Panc1 (cell line): ENCODE measurements around the gene DIP2C. TPM values are rescaled to one million over a fixed set of nuclear protein-coding genes. Genes with fewer than 3 reads are reported as not detected.

Experiments used
- ATAC-seq: fragments of 200-7000 bp; cut with Tn5 transposase; 2 replicates; pipeline ENCODE4 v1.9.1; 2020; ENCODE audit warnings: mild to moderate bottlenecking, moderate library complexity
- BruUV-seq: library from RNA; stranded (reverse); fragments of 400-500 nt; replicated peaks from 2 replicates; lab custom pipeline; 2021; lab: Mats Ljungman, UMichigan
- CTCF ChIA-PET: fragments of 300-600 bp; sonication (Branson Sonifier 250); formaldehyde crosslinking; loops from one replicate; lab custom pipeline; 2022; ENCODE audit warnings: antibody characterized with exemption; lab: Charles Lee
- POLR2A ChIA-PET: fragments of 300-600 bp; sonication (Branson Sonifier 250); formaldehyde crosslinking; loops from one replicate; lab custom pipeline; 2022; ENCODE audit warnings: antibody characterized with exemption; lab: Charles Lee
- DNase-seq: peaks from one replicate; pipeline ENCODE4 v3.0.0-alpha.2; 2010; ENCODE audit warnings: low read depth, low spot score
- H3K27ac ChIP-seq: 2 replicates; pipeline ENCODE4 v1.5.1; 2011; ENCODE audit warnings: mild to moderate bottlenecking, low read length, inconsistent platforms
- H3K27me3 ChIP-seq: fragments of 200-500 bp; sonication (Bioruptor generic); 2 replicates; pipeline ENCODE4 v1.6.0; 2014; ENCODE audit warnings: low read length, inconsistent platforms; ENCODE audit not compliant: control insufficient read depth, insufficient read depth
- H3K36me3 ChIP-seq: fragments of 200-500 bp; sonication (Bioruptor generic); 2 replicates; pipeline ENCODE4 v1.5.1; 2014; ENCODE audit warnings: inconsistent platforms, mild to moderate bottlenecking, low read length, moderate library complexity; ENCODE audit not compliant: control insufficient read depth, insufficient read depth
- H3K4me1 ChIP-seq: 2 replicates; pipeline ENCODE4 v1.5.1; 2011; ENCODE audit warnings: inconsistent platforms, mild to moderate bottlenecking, low read length, moderate library complexity; ENCODE audit not compliant: control insufficient read depth, insufficient read depth
- H3K4me3 ChIP-seq, 2 experiments: 2 replicates each; pipeline ENCODE4 v1.5.1; 2011 to 2012; ENCODE audit warnings: low read depth in 2 of 2, low read length in 2 of 2, mild to moderate bottlenecking in 2 of 2, inconsistent platforms in 1 of 2, moderate library complexity in 1 of 2
- H3K9me3 ChIP-seq: fragments of 200-500 bp; sonication (Bioruptor generic); 2 replicates; pipeline ENCODE4 v1.5.1; 2014; ENCODE audit warnings: low read depth, mild to moderate bottlenecking, inconsistent platforms, low read length, moderate library complexity; ENCODE audit not compliant: control insufficient read depth, insufficient read depth
- CTCF ChIP-seq: fragments of 450-650 bp; IDR thresholded peaks from 2 replicates; pipeline ENCODE4 v1.5.1; 2017; ENCODE audit warnings: mild to moderate bottlenecking
- POLR2AphosphoS5 ChIP-seq: IDR thresholded peaks from 2 replicates; pipeline ENCODE4 v1.6.1; 2012; ENCODE audit warnings: mild to moderate bottlenecking, low read depth, low read length, moderate library complexity
- REST ChIP-seq, 2 experiments: IDR thresholded peaks; 2 replicates each; pipeline ENCODE4 v1.6.1; 2011 to 2012; ENCODE audit warnings: low read depth in 2 of 2, control low read depth in 1 of 2, low read length in 1 of 2, mild to moderate bottlenecking in 1 of 2, moderate library complexity in 1 of 2; ENCODE audit not compliant: insufficient read depth in 1 of 2
- SIN3A ChIP-seq: IDR thresholded peaks from 2 replicates; pipeline ENCODE4 v1.6.1; 2012; ENCODE audit warnings: low read depth, mild to moderate bottlenecking, low read length, moderate library complexity, borderline replicate concordance; ENCODE audit not compliant: insufficient read depth
- TCF7L2 ChIP-seq: IDR thresholded peaks from 2 replicates; pipeline ENCODE4 v1.6.1; 2011; ENCODE audit warnings: mild to moderate bottlenecking, low read depth, low read length, inconsistent platforms
- in situ Hi-C: cut with HindIII; loops from 2 replicates; pipeline ENCODE4 v1.10.0; 2016; ENCODE audit warnings: low sequenced_read_pairs, low pct_unique_long_range_greater_than_20kb
- intact Hi-C: fragments of 100-400 bp; cut with micrococcal nuclease; formaldehyde crosslinking; loops from one replicate; pipeline ENCODE4 v1.10.0; 2022; ENCODE audit not compliant: unreplicated experiment
- total RNA-seq: library from RNA; stranded (reverse); gene quantifications from one replicate; pipeline ENCODE4 v1.2.1, GENCODE V29; 2021; ENCODE audit not compliant: unreplicated experiment

The DIP2C gene
- total RNA-seq, 1 experiment from 2014 or later: 13.2 TPM

- no peaks in the 10 kb centered on the region; the same call in 1 of the 2 replicates for H3K36me3 ChIP-seq
- ChIA-PET POLR2A (no interaction called here), CTCF (no interaction called here)
- ATAC-seq: no peak
- no TSS peak for BruUV-seq
- H3K9me3 ChIP-seq: no peaks in the 10 kb centered on the region
- intact Hi-C loops (no loop called here), in situ Hi-C loops (no loop called here)
- TF ChIP-seq TCF7L2 (no peak), REST (IDR thresholded peaks at IDR 0.05; ENCODE audit: insufficient read depth in 1 of 2, low read depth in 2 of 2, low read length in 1 of 2) (no peak), SIN3A (no peak), POLR2AphosphoS5 (no peak), CTCF (no peak)
- H3K27me3 ChIP-seq: no peaks in the 10 kb centered on the region
- no peak for DNase-seq
- no peaks in the 10 kb centered on the region for H3K4me1 ChIP-seq
- H3K4me3 ChIP-seq: no peak overlapping the region
- H3K27ac ChIP-seq: no peak overlapping the region
Observed at GRCh38 chr10:234708-235406, 454.6 kb downstream of the DIP2C start.

GRCh38 chr10:232878-233277, 456.6 kb downstream of the DIP2C start:
- DNase-seq: no peak
- CTCF ChIA-PET: no interaction called here
- Histone ChIP-seq H3K9me3 (no peaks in the 10 kb centered on the region), H3K27ac (no peak overlapping the region), H3K4me3 (no peak overlapping the region), H3K36me3 (no peaks in the 10 kb centered on the region; the same call in 1 of the 2 replicates), H3K4me1 (no peaks in the 10 kb centered on the region), H3K27me3 (no peaks in the 10 kb centered on the region)
- BruUV-seq: no TSS peak
- TF ChIP-seq POLR2AphosphoS5 (no peak), SIN3A (no peak)
- ATAC-seq: no peak
- POLR2A ChIA-PET: no interaction called here
- intact Hi-C loops: no loop called here
- in situ Hi-C loops: no loop called here

GRCh38 chr10:232061-232460, 457.4 kb downstream of the DIP2C start:
- H3K27me3 ChIP-seq: no peaks in the 10 kb centered on the region
- intact Hi-C loops (no loop called here), in situ Hi-C loops (no loop called here)
- H3K27ac ChIP-seq: no peak overlapping the region
- H3K4me1 ChIP-seq: no peaks in the 10 kb centered on the region
- H3K4me3 ChIP-seq: no peak overlapping the region
- ATAC-seq (no peak), DNase-seq (no peak)
- no peaks in the 10 kb centered on the region; the same call in 1 of the 2 replicates for H3K36me3 ChIP-seq
- CTCF ChIA-PET: no interaction called here
- POLR2A ChIA-PET: no interaction called here
- TF ChIP-seq TCF7L2 (no peak), CTCF (no peak), REST (IDR thresholded peaks at IDR 0.05; ENCODE audit: insufficient read depth in 1 of 2, low read depth in 2 of 2, low read length in 1 of 2) (no peak), SIN3A (no peak), POLR2AphosphoS5 (no peak)
- BruUV-seq: no TSS peak
- H3K9me3 ChIP-seq: no peaks in the 10 kb centered on the region
